HepG2 (cell line): ENCODE results near the gene HTRA3. TPM values are rescaled to one million over a fixed set of nuclear protein-coding genes. Genes with fewer than 3 reads are reported as not detected.

Experiments used
- ATAC-seq: fragments of 200-7000 bp; cut with Tn5 transposase; 3 replicates; pipeline ENCODE4 v1.9.1; 2020; ENCODE audit warnings: mild to moderate bottlenecking, moderate library complexity
- BruUV-seq: library from RNA; stranded (reverse); fragments of 400-500 nt; replicated peaks from 2 replicates; lab custom pipeline; 2021; lab: Mats Ljungman, UMichigan
- CTCF ChIA-PET: fragments of 300-600 bp; formaldehyde crosslinking; extraction: SDS; loops from one replicate; lab custom pipeline; 2021; ENCODE audit warnings: low total read pairs, inconsistent platforms, low intra/inter-chr PET ratio; lab: Yijun Ruan, JAX
- POLR2A ChIA-PET: fragments of 350-600 bp; sonication (Branson Sonifier 250); formaldehyde crosslinking; loops from one replicate; lab custom pipeline; 2020; ENCODE audit warnings: antibody characterized with exemption, inconsistent platforms; lab: Yijun Ruan, JAX
- DNase-seq: peaks from one replicate; pipeline ENCODE4 v3.0.0-alpha.2; 2015; ENCODE audit warnings: low spot score
- FAIRE-seq: peaks from 3 replicates; lab custom pipeline; 2011; peaks lifted over from hg19 to GRCh38; lab: Jason Lieb, UNC
- H2AFZ ChIP-seq: one replicate; pipeline ENCODE4 v1.6.1; 2011; ENCODE audit warnings: low read length, inconsistent platforms
- H3K27ac ChIP-seq: fragments of 300-600 bp; 3 replicates; pipeline ENCODE4 v1.8.0; 2011; ENCODE audit warnings: mixed run types, mild to moderate bottlenecking, mixed read lengths, low read length, inconsistent platforms; ENCODE audit not compliant: insufficient read depth; ENCODE audit errors: extremely low read length
- H3K27me3 ChIP-seq, 2 experiments: fragments of 200-600 bp in 1 of 2; 2 replicates in 1 of 2; 3 replicates in 1 of 2; pipeline versions ENCODE4 v1.6.0 to v1.8.0; 2011; ENCODE audit warnings: low read length in 2 of 2, mild to moderate bottlenecking in 2 of 2, moderate library complexity in 2 of 2, inconsistent platforms in 1 of 2; ENCODE audit not compliant: insufficient read depth in 2 of 2, control insufficient read depth in 1 of 2
- H3K36me3 ChIP-seq, 2 experiments: fragments of 200-600 bp in 1 of 2; replicated peaks in 1 of 2; 2 replicates in 1 of 2; 3 replicates in 1 of 2; pipeline versions ENCODE4 v1.5.1 to v1.8.0; 2011; ENCODE audit warnings: low read length in 2 of 2, inconsistent platforms in 1 of 2; ENCODE audit not compliant: insufficient read depth in 2 of 2, control insufficient read depth in 1 of 2
- H3K4me1 ChIP-seq: 2 replicates; pipeline ENCODE4 v1.5.1; 2012; ENCODE audit warnings: low read length, inconsistent platforms; ENCODE audit not compliant: insufficient read depth
- H3K4me2 ChIP-seq: 2 replicates; pipeline ENCODE4 v1.6.0; 2011; ENCODE audit warnings: low read depth, low read length, inconsistent platforms
- H3K4me3 ChIP-seq, 3 experiments: fragments of 200-600 bp in 1 of 3; sonication (generic), shearing (Covaris generic) in 1 of 3; replicated peaks in 1 of 3; 2 replicates each; pipeline ENCODE4 v1.5.1; 2011 to 2016; ENCODE audit warnings: low read length in 3 of 3, inconsistent platforms in 2 of 3, low read depth in 2 of 3, mild to moderate bottlenecking in 2 of 3, control low read depth in 1 of 3, mixed read lengths in 1 of 3; ENCODE audit not compliant: insufficient read depth in 1 of 3
- H3K79me2 ChIP-seq: one replicate; pipeline ENCODE4 v1.6.1; 2011; ENCODE audit warnings: low read length, inconsistent platforms; ENCODE audit not compliant: insufficient read depth
- H3K9ac ChIP-seq: 2 replicates; pipeline ENCODE4 v1.6.0; 2011; ENCODE audit warnings: mild to moderate bottlenecking, low read depth, low read length, inconsistent platforms; ENCODE audit not compliant: insufficient read depth
- H3K9me3 ChIP-seq: 2 replicates; pipeline ENCODE4 v1.5.1; 2012; ENCODE audit warnings: mild to moderate bottlenecking, low read length
- H4K20me1 ChIP-seq: 2 replicates; pipeline ENCODE4 v1.6.0; 2011; ENCODE audit warnings: inconsistent platforms, mild to moderate bottlenecking, low read length, moderate library complexity; ENCODE audit not compliant: insufficient read depth
- ATF1 ChIP-seq: IDR thresholded peaks from 2 replicates; pipeline ENCODE4 v1.6.1; 2016; ENCODE audit warnings: mild to moderate bottlenecking, control low read depth
- ATF7 ChIP-seq, 2 experiments: fragments of 450-650 bp in 1 of 2; sonication (generic) in 1 of 2; formaldehyde crosslinking in 1 of 2; IDR thresholded peaks; 2 replicates each; pipeline versions ENCODE4 v1.4.0 to v1.6.1; 2016 to 2020; ENCODE audit warnings: antibody characterized with exemption in 1 of 2, mild to moderate bottlenecking in 1 of 2, missing genetic modification reagents in 1 of 2
- ESRRA ChIP-seq: sonication (generic); formaldehyde crosslinking; IDR thresholded peaks from 2 replicates; pipeline ENCODE4 v1.5.1; 2020; ENCODE audit warnings: mild to moderate bottlenecking, low read depth, missing genetic modification reagents
- RBM22 ChIP-seq: fragments of 200-400 bp; formaldehyde crosslinking; optimal IDR thresholded peaks from 2 replicates; pipeline ENCODE3; 2017; ENCODE audit warnings: mild to moderate bottlenecking, low read length, moderate library complexity
- SATB2 ChIP-seq: sonication (generic); formaldehyde crosslinking; IDR thresholded peaks from 2 replicates; pipeline ENCODE4 v1.5.0; 2020; ENCODE audit warnings: missing genetic modification reagents
- TCF7 ChIP-seq: sonication (generic); IDR thresholded peaks from 2 replicates; pipeline ENCODE4 v1.6.1; 2016; ENCODE audit warnings: antibody characterized with exemption, low read depth
- ZC3H13 ChIP-seq: sonication (generic); formaldehyde crosslinking; IDR thresholded peaks from 2 replicates; pipeline ENCODE4 v1.8.1; 2023; ENCODE audit warnings: mild to moderate bottlenecking, missing genetic modification reagents, moderate library complexity
- ZNF136 ChIP-seq: sonication (generic); formaldehyde crosslinking; IDR thresholded peaks from 2 replicates; pipeline ENCODE4 v1.8.1; 2022; ENCODE audit warnings: low read depth, mild to moderate bottlenecking, moderate library complexity, missing genetic modification reagents
- ZNF207 ChIP-seq: fragments of 450-650 bp; IDR thresholded peaks from 2 replicates; pipeline ENCODE4 v1.6.1; 2016; ENCODE audit warnings: antibody characterized with exemption, borderline replicate concordance
- ZNF557 ChIP-seq: sonication (generic); formaldehyde crosslinking; IDR thresholded peaks from 2 replicates; pipeline ENCODE4 v1.4.0; 2020; ENCODE audit warnings: missing genetic modification reagents
- ZNF615 ChIP-seq: sonication (generic); formaldehyde crosslinking; IDR thresholded peaks from 2 replicates; pipeline ENCODE4 v1.5.0; 2020; ENCODE audit warnings: mild to moderate bottlenecking, missing genetic modification reagents, borderline replicate concordance
- ZNF724P ChIP-seq: sonication (generic); formaldehyde crosslinking; IDR thresholded peaks from 2 replicates; pipeline ENCODE4 v1.8.0; 2022; ENCODE audit warnings: missing genetic modification reagents, borderline replicate concordance
- ZSCAN25 ChIP-seq: sonication (generic); formaldehyde crosslinking; IDR thresholded peaks from 2 replicates; pipeline ENCODE4 v1.8.0; 2022; ENCODE audit warnings: mild to moderate bottlenecking, missing genetic modification reagents
- WGBS: methylation state at CpG from one replicate; pipeline ENCODE4 v1.1.6; 2017; ENCODE audit warnings: low lambda C conversion rate; 5-methylcytosine and 5-hydroxymethylcytosine counted together
- in situ Hi-C: cut with HindIII; loops from 2 replicates; pipeline ENCODE4 v1.10.0; 2017; ENCODE audit warnings: low pct_unique_long_range_greater_than_20kb; ENCODE audit not compliant: extremely low pct_ligation_motif_present
- intact Hi-C: fragments of 100-400 bp; cut with micrococcal nuclease; formaldehyde crosslinking; loops from one replicate; pipeline ENCODE4 v1.10.0; 2022; ENCODE audit not compliant: unreplicated experiment
- polyA plus RNA-seq, 8 experiments: library from polyadenylated mRNA; depleted of rRNA in 3 of 8; stranded (reverse) in 7 of 8; unstranded in 1 of 8; fragments of >200 nt; fragmentation: Illumina TruSeq in 4 of 8; extraction: Trizol in 4 of 8; gene quantifications; 2 replicates each; pipeline versions ENCODE4 v1.2.1 to v1.2.3, GENCODE V29; 2011 to 2016; ENCODE audit warnings: low read depth in 4 of 8, missing spikeins in 1 of 8, mixed read lengths in 1 of 8; ENCODE audit not compliant: insufficient read depth in 1 of 8
- total RNA-seq, 5 experiments: library from RNA; depleted of rRNA; stranded (reverse); fragments of >200 nt; fragmentation: Illumina TruSeq; extraction: Trizol; gene quantifications; 2 replicates each; pipeline ENCODE4 v1.2.3, GENCODE V29; 2016; ENCODE audit warnings: low read depth in 1 of 5
- TF ChIP-seq, protein P1 (sequence below): sonication (generic); formaldehyde crosslinking; IDR thresholded peaks from 2 replicates; pipeline ENCODE4 v1.9.0; 2021; ENCODE audit warnings: missing genetic modification reagents, borderline replicate concordance
- TF ChIP-seq, protein P2 (sequence below): sonication (generic); formaldehyde crosslinking; IDR thresholded peaks from 2 replicates; pipeline ENCODE4 v1.4.0; 2020; ENCODE audit warnings: missing genetic modification reagents
- TF ChIP-seq, protein P3 (sequence below): sonication (generic); IDR thresholded peaks from 2 replicates; pipeline ENCODE4 v1.6.1; 2016; ENCODE audit warnings: low read depth, borderline replicate concordance
- TF ChIP-seq, protein P4 (sequence below): sonication (generic); formaldehyde crosslinking; IDR thresholded peaks from 2 replicates; pipeline ENCODE4 v1.4.0; 2020; ENCODE audit warnings: missing genetic modification reagents

The HTRA3 gene
- total and polyA plus RNA-seq, 2 of the 13 experiments (the other 11 are each of a cell fraction or from before 2014, with no cell fraction given), result 0.17 TPM; not detected in 1

DNA sequence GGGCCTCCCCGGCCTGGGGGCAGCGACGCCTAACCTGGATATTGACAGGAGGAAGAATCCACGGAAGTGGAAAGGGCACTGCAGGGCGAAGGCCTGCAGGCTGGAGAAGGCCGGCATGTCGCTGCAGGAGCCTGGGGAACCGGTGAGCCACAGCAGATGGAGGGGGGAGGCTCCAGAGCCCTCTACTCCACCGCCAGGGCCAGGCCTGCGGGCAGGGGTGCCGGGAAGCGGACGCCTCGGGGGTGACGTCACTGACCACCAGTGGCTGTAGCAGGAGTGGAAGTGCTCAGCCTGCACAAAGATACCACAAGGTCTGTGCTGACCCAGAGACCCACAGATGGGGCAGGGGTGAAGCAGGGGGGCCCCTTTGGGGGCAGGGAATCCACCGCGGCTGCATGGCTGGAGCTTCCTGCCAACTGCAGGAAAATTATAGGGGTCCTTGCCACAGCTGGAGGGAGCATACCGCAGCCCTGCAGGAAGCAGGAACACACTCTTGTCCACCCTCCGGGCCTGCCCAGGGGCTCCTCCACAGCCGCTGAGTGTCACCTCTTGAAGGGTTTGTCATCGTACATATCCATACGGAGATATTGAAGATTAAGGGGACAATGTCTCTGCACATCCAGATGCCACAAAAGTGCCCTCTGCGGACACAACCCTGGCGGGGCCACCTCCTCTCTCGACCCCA lies 7.6 kb upstream of the HTRA3 start:
- no peaks in the 10 kb centered on the region for H3K9me3 ChIP-seq
- no peaks in the 10 kb centered on the region for H3K79me2 ChIP-seq
- peaks cover 13 to 47% of the 10 kb centered on the region in 2 experiments; a peak in 4 of 5 replicates for H3K27me3 ChIP-seq
- 24% methylated on average over 5 of the region's 25 CpGs for WGBS
- no peak overlapping the region for H2AFZ ChIP-seq
- no peaks in the 10 kb centered on the region for H3K36me3 ChIP-seq
- no peak for DNase-seq
- no peak for FAIRE-seq
- no peak overlapping the region for H3K27ac ChIP-seq
- no peak overlapping the region for H3K9ac ChIP-seq
- ChIA-PET POLR2A (no interaction called here), CTCF (no interaction called here)
- peak overlapping the region in 1 of 3 experiments; percentile 38; a peak in 1 of 6 replicates for H3K4me3 ChIP-seq
- intact Hi-C loops, result no loop called here
- in situ Hi-C loops, result no loop called here
- peaks cover 32% of the 10 kb centered on the region for H3K4me1 ChIP-seq
- peak; percentile 39 for ATAC-seq
- H4K20me1 ChIP-seq, result no peaks in the 10 kb centered on the region
- H3K4me2 ChIP-seq, result peak overlapping the region; percentile 41
- no TSS peak for BruUV-seq
- no peak for TF ChIP-seq ZC3H13
- TF ChIP-seq, protein P1, sequence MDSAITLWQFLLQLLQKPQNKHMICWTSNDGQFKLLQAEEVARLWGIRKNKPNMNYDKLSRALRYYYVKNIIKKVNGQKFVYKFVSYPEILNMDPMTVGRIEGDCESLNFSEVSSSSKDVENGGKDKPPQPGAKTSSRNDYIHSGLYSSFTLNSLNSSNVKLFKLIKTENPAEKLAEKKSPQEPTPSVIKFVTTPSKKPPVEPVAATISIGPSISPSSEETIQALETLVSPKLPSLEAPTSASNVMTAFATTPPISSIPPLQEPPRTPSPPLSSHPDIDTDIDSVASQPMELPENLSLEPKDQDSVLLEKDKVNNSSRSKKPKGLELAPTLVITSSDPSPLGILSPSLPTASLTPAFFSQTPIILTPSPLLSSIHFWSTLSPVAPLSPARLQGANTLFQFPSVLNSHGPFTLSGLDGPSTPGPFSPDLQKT (CRISPR knock-in tag), result no peak
- no peak for TF ChIP-seq SATB2
- TF ChIP-seq ESRRA, result no peak
- TF ChIP-seq ZSCAN25 (CRISPR knock-in tag), result peak; percentile 93
- TF ChIP-seq, protein P2, sequence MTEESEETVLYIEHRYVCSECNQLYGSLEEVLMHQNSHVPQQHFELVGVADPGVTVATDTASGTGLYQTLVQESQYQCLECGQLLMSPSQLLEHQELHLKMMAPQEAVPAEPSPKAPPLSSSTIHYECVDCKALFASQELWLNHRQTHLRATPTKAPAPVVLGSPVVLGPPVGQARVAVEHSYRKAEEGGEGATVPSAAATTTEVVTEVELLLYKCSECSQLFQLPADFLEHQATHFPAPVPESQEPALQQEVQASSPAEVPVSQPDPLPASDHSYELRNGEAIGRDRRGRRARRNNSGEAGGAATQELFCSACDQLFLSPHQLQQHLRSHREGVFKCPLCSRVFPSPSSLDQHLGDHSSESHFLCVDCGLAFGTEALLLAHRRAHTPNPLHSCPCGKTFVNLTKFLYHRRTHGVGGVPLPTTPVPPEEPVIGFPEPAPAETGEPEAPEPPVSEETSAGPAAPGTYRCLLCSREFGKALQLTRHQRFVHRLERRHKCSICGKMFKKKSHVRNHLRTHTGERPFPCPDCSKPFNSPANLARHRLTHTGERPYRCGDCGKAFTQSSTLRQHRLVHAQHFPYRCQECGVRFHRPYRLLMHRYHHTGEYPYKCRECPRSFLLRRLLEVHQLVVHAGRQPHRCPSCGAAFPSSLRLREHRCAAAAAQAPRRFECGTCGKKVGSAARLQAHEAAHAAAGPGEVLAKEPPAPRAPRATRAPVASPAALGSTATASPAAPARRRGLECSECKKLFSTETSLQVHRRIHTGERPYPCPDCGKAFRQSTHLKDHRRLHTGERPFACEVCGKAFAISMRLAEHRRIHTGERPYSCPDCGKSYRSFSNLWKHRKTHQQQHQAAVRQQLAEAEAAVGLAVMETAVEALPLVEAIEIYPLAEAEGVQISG, result no peak
- no peak for TF ChIP-seq ZNF557 (CRISPR knock-in tag)
- no peak for TF ChIP-seq ZNF207
- 0 out of 2 replicates have a peak, but pooled peaks have one; percentile 17 for TF ChIP-seq ATF1 (CRISPR knock-in tag)
- no peak for TF ChIP-seq RBM22
- TF ChIP-seq ZNF724P (CRISPR knock-in tag), result no peak
- TF ChIP-seq ATF7 (IDR thresholded peaks at IDR 0.05), result peak; percentile 91
- no peak for TF ChIP-seq ATF7 (CRISPR knock-in tag; IDR thresholded peaks at IDR 0.05)
- no peak for TF ChIP-seq ZNF615 (CRISPR knock-in tag)
- TF ChIP-seq ZNF136, result no peak
- TF ChIP-seq, protein P3, sequence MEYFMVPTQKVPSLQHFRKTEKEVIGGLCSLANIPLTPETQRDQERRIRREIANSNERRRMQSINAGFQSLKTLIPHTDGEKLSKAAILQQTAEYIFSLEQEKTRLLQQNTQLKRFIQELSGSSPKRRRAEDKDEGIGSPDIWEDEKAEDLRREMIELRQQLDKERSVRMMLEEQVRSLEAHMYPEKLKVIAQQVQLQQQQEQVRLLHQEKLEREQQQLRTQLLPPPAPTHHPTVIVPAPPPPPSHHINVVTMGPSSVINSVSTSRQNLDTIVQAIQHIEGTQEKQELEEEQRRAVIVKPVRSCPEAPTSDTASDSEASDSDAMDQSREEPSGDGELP, result no peak
- TF ChIP-seq, protein P4, sequence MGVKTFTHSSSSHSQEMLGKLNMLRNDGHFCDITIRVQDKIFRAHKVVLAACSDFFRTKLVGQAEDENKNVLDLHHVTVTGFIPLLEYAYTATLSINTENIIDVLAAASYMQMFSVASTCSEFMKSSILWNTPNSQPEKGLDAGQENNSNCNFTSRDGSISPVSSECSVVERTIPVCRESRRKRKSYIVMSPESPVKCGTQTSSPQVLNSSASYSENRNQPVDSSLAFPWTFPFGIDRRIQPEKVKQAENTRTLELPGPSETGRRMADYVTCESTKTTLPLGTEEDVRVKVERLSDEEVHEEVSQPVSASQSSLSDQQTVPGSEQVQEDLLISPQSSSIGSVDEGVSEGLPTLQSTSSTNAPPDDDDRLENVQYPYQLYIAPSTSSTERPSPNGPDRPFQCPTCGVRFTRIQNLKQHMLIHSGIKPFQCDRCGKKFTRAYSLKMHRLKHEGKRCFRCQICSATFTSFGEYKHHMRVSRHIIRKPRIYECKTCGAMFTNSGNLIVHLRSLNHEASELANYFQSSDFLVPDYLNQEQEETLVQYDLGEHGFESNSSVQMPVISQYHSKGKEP, result no peak
- no peak for TF ChIP-seq TCF7
